Kidney epithelial cell (primary cell): ENCODE results near the gene ZCCHC14. TPM values are rescaled to one million over a fixed set of nuclear protein-coding genes. Genes with fewer than 3 reads are reported as not detected.
A peak's percentile ranks its signal among the peaks of the same experiment; 100 is the strongest.
"Not testable (repeated sequence)": the region's sequence is repeated elsewhere in the genome, so short reads cannot be mapped to it uniquely, and the experiment has no call there.

Source experiments
- DNase-seq: peaks from one replicate; pipeline ENCODE4 v3.0.0-alpha.2; 2010; ENCODE audit warnings: low read depth
- H3K27me3 ChIP-seq: 2 replicates; pipeline ENCODE4 v1.6.0; 2011; ENCODE audit warnings: low read length; ENCODE audit not compliant: control insufficient read depth, insufficient read depth
- H3K36me3 ChIP-seq: 2 replicates; pipeline ENCODE4 v1.5.1; 2011; ENCODE audit warnings: low read length; ENCODE audit not compliant: control insufficient read depth, insufficient read depth
- H3K4me3 ChIP-seq: 2 replicates; pipeline ENCODE4 v1.5.1; 2011; ENCODE audit warnings: low read depth, mild to moderate bottlenecking, control low read depth, low read length
- total RNA-seq: library from RNA; depleted of rRNA; stranded (reverse); fragments of >200 nt; gene quantifications from 2 replicates; pipeline ENCODE4 v1.2.3, GENCODE V29; 2015
- TF ChIP-seq, protein P1 (sequence below): IDR thresholded peaks from 2 replicates; pipeline ENCODE4 v1.5.1; 2011; ENCODE audit warnings: mild to moderate bottlenecking, moderate library complexity, low read length, control low read depth, inconsistent platforms; ENCODE audit not compliant: insufficient read depth, poor library complexity, severe bottlenecking

The ZCCHC14 gene
- total RNA-seq, 1 donor from 2014 or later: 34.6 TPM

GRCh38 chr16:87490096-87490798, 2.6 kb downstream of the ZCCHC14 start:
- TF ChIP-seq, protein P1, sequence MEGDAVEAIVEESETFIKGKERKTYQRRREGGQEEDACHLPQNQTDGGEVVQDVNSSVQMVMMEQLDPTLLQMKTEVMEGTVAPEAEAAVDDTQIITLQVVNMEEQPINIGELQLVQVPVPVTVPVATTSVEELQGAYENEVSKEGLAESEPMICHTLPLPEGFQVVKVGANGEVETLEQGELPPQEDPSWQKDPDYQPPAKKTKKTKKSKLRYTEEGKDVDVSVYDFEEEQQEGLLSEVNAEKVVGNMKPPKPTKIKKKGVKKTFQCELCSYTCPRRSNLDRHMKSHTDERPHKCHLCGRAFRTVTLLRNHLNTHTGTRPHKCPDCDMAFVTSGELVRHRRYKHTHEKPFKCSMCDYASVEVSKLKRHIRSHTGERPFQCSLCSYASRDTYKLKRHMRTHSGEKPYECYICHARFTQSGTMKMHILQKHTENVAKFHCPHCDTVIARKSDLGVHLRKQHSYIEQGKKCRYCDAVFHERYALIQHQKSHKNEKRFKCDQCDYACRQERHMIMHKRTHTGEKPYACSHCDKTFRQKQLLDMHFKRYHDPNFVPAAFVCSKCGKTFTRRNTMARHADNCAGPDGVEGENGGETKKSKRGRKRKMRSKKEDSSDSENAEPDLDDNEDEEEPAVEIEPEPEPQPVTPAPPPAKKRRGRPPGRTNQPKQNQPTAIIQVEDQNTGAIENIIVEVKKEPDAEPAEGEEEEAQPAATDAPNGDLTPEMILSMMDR: no peak
- Histone ChIP-seq H3K27me3 (no peaks in the 10 kb centered on the region), H3K36me3 (no peaks in the 10 kb centered on the region), H3K4me3 (peak overlapping the region; percentile 43)
- DNase-seq: no peak

GRCh38 chr16:87489434-87490045, 3.3 kb downstream of the ZCCHC14 start:
- TF ChIP-seq, protein P1: no peak
- no peaks in the 10 kb centered on the region for H3K36me3 ChIP-seq
- no peak for DNase-seq
- H3K27me3 ChIP-seq: no peaks in the 10 kb centered on the region
- peak overlapping the region; percentile 43 for H3K4me3 ChIP-seq

DNA sequence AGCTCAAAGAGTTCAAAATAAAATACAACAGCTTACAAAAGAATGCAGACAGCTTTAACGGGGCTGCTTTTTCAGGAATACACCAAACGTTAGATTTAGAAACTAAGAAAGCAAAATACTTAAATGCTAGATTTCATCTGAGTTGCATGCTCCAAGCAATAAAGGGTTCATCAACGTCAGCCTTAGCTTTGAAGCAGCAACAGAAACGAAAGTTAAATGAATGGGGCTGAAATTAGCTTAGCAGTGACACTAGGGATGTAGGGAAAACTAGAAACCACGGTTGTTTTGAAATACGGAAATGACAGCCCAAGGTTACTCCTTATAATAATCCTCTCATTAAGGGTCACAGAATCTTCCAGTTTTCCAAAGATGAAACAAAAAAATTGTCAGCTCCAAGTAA, 3.9 kb downstream of the ZCCHC14 start:
- peak overlapping the region; percentile 43 for H3K4me3 ChIP-seq
- H3K27me3 ChIP-seq, H3K36me3 ChIP-seq, DNase-seq: not testable (repeated sequence)

DNA sequence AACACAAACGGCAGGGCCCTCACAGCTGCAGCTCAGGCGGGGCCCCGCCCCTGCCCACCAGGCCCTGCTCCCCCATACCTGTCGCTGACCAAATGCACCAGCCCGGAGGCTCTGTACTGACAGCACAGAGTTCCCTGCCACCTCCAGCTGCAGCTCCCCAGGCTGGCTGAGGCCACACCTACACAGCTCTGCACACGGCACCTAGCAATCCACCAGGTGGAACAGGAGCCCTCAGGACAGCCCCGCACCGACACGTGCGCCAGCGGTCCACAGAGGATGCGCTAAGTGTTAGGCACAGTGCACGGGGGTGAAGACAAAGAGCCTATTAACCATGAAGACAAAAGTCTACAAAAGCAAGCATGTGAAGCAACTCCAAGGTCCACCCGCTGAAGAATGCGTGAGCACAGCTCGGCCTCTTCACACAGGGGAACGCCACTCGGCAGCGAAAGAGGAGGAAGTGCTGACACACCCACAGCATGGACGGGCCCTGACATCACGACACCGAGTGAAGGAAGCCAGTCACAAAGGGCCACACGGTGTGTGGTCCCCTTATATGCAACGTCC, 5.4 kb downstream of the ZCCHC14 start:
- TF ChIP-seq, protein P1: no peak
- Histone ChIP-seq H3K4me3 (peak overlapping the region; percentile 3), H3K36me3 (no peaks in the 10 kb centered on the region), H3K27me3 (no peaks in the 10 kb centered on the region)
- peak; percentile 49 for DNase-seq

- Histone ChIP-seq H3K4me3 (no peak overlapping the region), H3K27me3 (no peaks in the 10 kb centered on the region), H3K36me3 (no peaks in the 10 kb centered on the region)
- TF ChIP-seq, protein P1: no peak
- DNase-seq: no peak
Measured at GRCh38 chr16:87486713-87487247, 6.0 kb downstream of the ZCCHC14 start.

GRCh38 chr16:87486282-87486681, 6.5 kb downstream of the ZCCHC14 start:
- DNase-seq: no peak
- Histone ChIP-seq H3K4me3 (no peak overlapping the region), H3K36me3 (no peaks in the 10 kb centered on the region), H3K27me3 (no peaks in the 10 kb centered on the region)
- TF ChIP-seq, protein P1: no peak

DNA sequence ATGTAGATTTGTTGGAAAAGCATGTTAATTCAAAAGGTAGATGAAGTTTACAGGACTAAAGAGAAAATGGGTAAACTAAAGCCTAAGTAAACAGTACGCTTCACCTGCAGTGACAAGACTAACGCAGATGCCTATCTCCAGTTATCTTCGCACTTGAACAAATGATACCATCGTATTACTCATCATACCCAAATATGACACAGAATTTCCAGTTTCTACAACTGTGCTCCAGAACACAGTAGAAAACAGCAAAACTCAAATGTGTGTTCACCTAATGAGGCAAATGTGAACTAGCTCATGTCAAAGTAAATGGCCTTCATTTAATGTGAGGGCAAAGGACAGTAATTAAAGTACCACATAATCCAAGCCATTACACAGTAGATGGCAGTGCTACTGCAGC, 7.0 kb downstream of the ZCCHC14 start:
- DNase-seq, H3K4me3 ChIP-seq, H3K27me3 ChIP-seq, H3K36me3 ChIP-seq: not testable (repeated sequence)
